HCT116 (cell line): ENCODE measurements around the gene CFAP74. TPM values are rescaled to one million over a fixed set of nuclear protein-coding genes. Genes with fewer than 3 reads are reported as not detected.

Experiments used
- ATAC-seq: fragments of 200-7000 bp; cut with Tn5 transposase; 2 replicates; pipeline ENCODE4 v1.9.1; 2020; ENCODE audit warnings: mild to moderate bottlenecking, moderate library complexity
- BruUV-seq: library from RNA; stranded (reverse); fragments of 400-500 nt; replicated peaks from 2 replicates; lab custom pipeline; 2021; lab: Mats Ljungman, UMichigan
- CTCF ChIA-PET: fragments of 300-600 bp; sonication (Branson Sonifier 250); formaldehyde crosslinking; loops from one replicate; lab custom pipeline; 2021; ENCODE audit warnings: antibody characterized with exemption; lab: Charles Lee
- POLR2A ChIA-PET: fragments of 300-600, 350-600 bp; sonication (Branson Sonifier 250); formaldehyde crosslinking; loops from one replicate; lab custom pipeline; 2021; ENCODE audit warnings: antibody characterized with exemption; lab: Charles Lee
- RAD21 ChIA-PET, 2 experiments: fragments of 300-600 bp; sonication (Branson Sonifier 250); formaldehyde crosslinking; loops; one replicate each; lab custom pipeline; 2023; ENCODE audit warnings: low total read pairs in 2 of 2; ENCODE audit not compliant: uncharacterized antibody in 2 of 2, unreplicated experiment in 2 of 2, low non-redundant PET in 1 of 2; lab: Charles Lee
- DNase-seq: peaks from one replicate; pipeline ENCODE4 v3.0.0-alpha.2; 2010; ENCODE audit warnings: low read depth, low spot score
- H2AFZ ChIP-seq: fragments of 200-600 bp; shearing (Covaris generic), sonication (generic); 2 replicates; pipeline ENCODE4 v1.6.1; 2017; ENCODE audit warnings: low read depth, mixed run types, mixed read lengths, antibody characterized with exemption, low read length; ENCODE audit not compliant: poor library complexity, severe bottlenecking
- H3K27ac ChIP-seq: 2 replicates; pipeline ENCODE4 v1.5.1; 2012; ENCODE audit warnings: low read depth, low read length
- H3K27me3 ChIP-seq: fragments of 200-600 bp; sonication (generic); 2 replicates; pipeline ENCODE4 v1.6.1; 2016; ENCODE audit warnings: mixed run types, low read length, mixed read lengths; ENCODE audit not compliant: insufficient read depth
- H3K36me3 ChIP-seq, 2 experiments: fragments of 200-500 bp in 1 of 2; fragments of 200-600 bp in 1 of 2; sonication (Bioruptor generic) in 1 of 2; sonication (generic) in 1 of 2; 2 replicates each; pipeline versions ENCODE4 v1.5.1 to v1.6.1; 2014 to 2016; ENCODE audit warnings: low read length in 2 of 2, inconsistent platforms in 1 of 2, mixed read lengths in 1 of 2, mixed run types in 1 of 2; ENCODE audit not compliant: insufficient read depth in 2 of 2, control insufficient read depth in 1 of 2
- H3K4me1 ChIP-seq, 2 experiments: fragments of 200-600 bp in 1 of 2; sonication (generic) in 1 of 2; 2 replicates each; pipeline versions ENCODE4 v1.5.1 to v1.6.1; 2012 to 2017; ENCODE audit warnings: low read length in 2 of 2, inconsistent platforms in 1 of 2, mild to moderate bottlenecking in 1 of 2, mixed read lengths in 1 of 2, mixed run types in 1 of 2, moderate library complexity in 1 of 2; ENCODE audit not compliant: insufficient read depth in 2 of 2, control insufficient read depth in 1 of 2
- H3K4me2 ChIP-seq: fragments of 200-600 bp; sonication (generic); 2 replicates; pipeline ENCODE4 v1.6.1; 2017; ENCODE audit warnings: mixed run types, low read length, mixed read lengths
- H3K4me3 ChIP-seq, 2 experiments: fragments of 200-600 bp in 1 of 2; sonication (generic) in 1 of 2; replicated peaks in 1 of 2; 2 replicates each; pipeline ENCODE4 v1.5.1; 2011 to 2016; ENCODE audit warnings: low read length in 2 of 2, control low read depth in 1 of 2, low read depth in 1 of 2, mild to moderate bottlenecking in 1 of 2, mixed read lengths in 1 of 2, mixed run types in 1 of 2
- H3K79me2 ChIP-seq: fragments of 200-600 bp; sonication (generic); 2 replicates; pipeline ENCODE4 v1.6.1; 2017; ENCODE audit warnings: mild to moderate bottlenecking, mixed run types, low read length, moderate library complexity, mixed read lengths; ENCODE audit not compliant: insufficient read depth
- H3K9ac ChIP-seq: fragments of 200-600 bp; sonication (generic); 2 replicates; pipeline ENCODE4 v1.6.1; 2016; ENCODE audit warnings: low read length, mixed read lengths
- H3K9me2 ChIP-seq: fragments of 200-600 bp; sonication (generic), shearing (Covaris generic); 2 replicates; pipeline ENCODE4 v1.6.1; 2017; ENCODE audit warnings: mixed run types, mild to moderate bottlenecking, moderate library complexity; ENCODE audit not compliant: insufficient read depth
- H3K9me3 ChIP-seq, 2 experiments: fragments of 200-500 bp in 1 of 2; fragments of 200-600 bp in 1 of 2; sonication (Bioruptor generic) in 1 of 2; sonication (generic) in 1 of 2; 2 replicates each; pipeline ENCODE4 v1.6.1; 2014 to 2017; ENCODE audit warnings: low read length in 2 of 2, mixed read lengths in 2 of 2, inconsistent platforms in 1 of 2, low read depth in 1 of 2, mild to moderate bottlenecking in 1 of 2, mixed run types in 1 of 2, moderate library complexity in 1 of 2; ENCODE audit not compliant: control insufficient read depth in 1 of 2, insufficient read depth in 1 of 2
- H4K20me1 ChIP-seq: fragments of 200-600 bp; sonication (generic), shearing (Covaris generic); 2 replicates; pipeline ENCODE4 v1.6.1; 2017; ENCODE audit warnings: mixed run types, mild to moderate bottlenecking, moderate library complexity; ENCODE audit not compliant: insufficient read depth
- ATF3 ChIP-seq: IDR thresholded peaks from 2 replicates; pipeline ENCODE4 v1.6.1; 2012
- CBX3 ChIP-seq: IDR thresholded peaks from 2 replicates; pipeline ENCODE4 v1.6.1; 2012; ENCODE audit warnings: low read depth
- CEBPB ChIP-seq: IDR thresholded peaks from 2 replicates; pipeline ENCODE4 v1.6.1; 2012; ENCODE audit warnings: low read depth
- EGR1 ChIP-seq: IDR thresholded peaks from 2 replicates; pipeline ENCODE4 v1.6.1; 2012; ENCODE audit warnings: low read depth
- EZH2 ChIP-seq: fragments of 200-600 bp; sonication (generic); IDR thresholded peaks from 2 replicates; pipeline ENCODE4 v1.6.1; 2017; ENCODE audit warnings: antibody characterized with exemption, mixed run types
- EZH2phosphoT487 ChIP-seq: fragments of 200-600 bp; IDR thresholded peaks from 2 replicates; pipeline ENCODE4 v1.6.1; 2018; ENCODE audit warnings: antibody characterized with exemption, borderline replicate concordance
- FOSL1 ChIP-seq: IDR thresholded peaks from 2 replicates; pipeline ENCODE4 v1.6.1; 2012; ENCODE audit warnings: low read depth
- JUND ChIP-seq: IDR thresholded peaks from 2 replicates; pipeline ENCODE4 v1.6.1; 2012
- MAX ChIP-seq: IDR thresholded peaks from 2 replicates; pipeline ENCODE4 v1.6.1; 2012
- POLR2A ChIP-seq: IDR thresholded peaks from 2 replicates; pipeline ENCODE4 v1.7.0; 2011; ENCODE audit warnings: borderline replicate concordance; ENCODE audit not compliant: insufficient read depth, insufficient read length; ENCODE audit errors: extremely low read depth
- REST ChIP-seq: IDR thresholded peaks from 2 replicates; pipeline ENCODE4 v1.6.1; 2012; ENCODE audit warnings: low read depth
- SP1 ChIP-seq: IDR thresholded peaks from 2 replicates; pipeline ENCODE4 v1.6.1; 2012; ENCODE audit warnings: low read depth
- SRF ChIP-seq: IDR thresholded peaks from 2 replicates; pipeline ENCODE4 v1.6.1; 2012; ENCODE audit warnings: low read depth
- TCF7L2 ChIP-seq: IDR thresholded peaks from 2 replicates; pipeline ENCODE4 v1.7.0; 2011; ENCODE audit warnings: borderline replicate concordance, inconsistent platforms; ENCODE audit not compliant: insufficient read depth, insufficient read length; ENCODE audit errors: extremely low read depth
- YY1 ChIP-seq: IDR thresholded peaks from 2 replicates; pipeline ENCODE4 v1.6.1; 2011; ENCODE audit warnings: low read length, low read depth, moderate library complexity, mild to moderate bottlenecking; ENCODE audit not compliant: insufficient replicate concordance; ENCODE audit errors: extremely low read depth
- ZBTB33 ChIP-seq: IDR thresholded peaks from 2 replicates; pipeline ENCODE4 v1.6.1; 2011; ENCODE audit warnings: mild to moderate bottlenecking, low read length, moderate library complexity; ENCODE audit not compliant: insufficient replicate concordance; ENCODE audit errors: extremely low read depth
- ZFX ChIP-seq: fragments of 450-650 bp; IDR thresholded peaks from 2 replicates; pipeline ENCODE4 v1.6.1; 2017
- ZNF274 ChIP-seq: fragments of 200-500 bp; sonication (Bioruptor generic); IDR thresholded peaks from 2 replicates; pipeline ENCODE4 v1.6.1; 2014; ENCODE audit warnings: mild to moderate bottlenecking, low read depth, low read length, inconsistent platforms
- intact Hi-C: fragments of 100-400 bp; cut with micrococcal nuclease; formaldehyde crosslinking; loops from 2 replicates; pipeline ENCODE4 v1.10.0; 2022
- total RNA-seq: library from RNA; stranded (reverse); gene quantifications from one replicate; pipeline ENCODE4 v1.2.1, GENCODE V29; 2021; ENCODE audit not compliant: unreplicated experiment

Gene CFAP74
- total RNA-seq, 1 experiment from 2014 or later = 4.9 TPM

- H3K27ac ChIP-seq = no peak overlapping the region
- POLR2A ChIA-PET = interaction anchor here (0.5 kb wide), 1 partner anchor 155 kb away, joined by 3 read pairs; no protein-coding TSS in a partner anchor
- no peaks in the 10 kb centered on the region for H4K20me1 ChIP-seq
- intact Hi-C loops = no loop called here
- no TSS peak for BruUV-seq
- H3K4me3 ChIP-seq = no peak overlapping the region
- no peak overlapping the region for H3K9ac ChIP-seq
- no peaks in the 10 kb centered on the region for H3K9me2 ChIP-seq
- no peak for ATAC-seq
- no peaks in the 10 kb centered on the region for H3K27me3 ChIP-seq
- RAD21 ChIA-PET = no interaction called here
- CTCF ChIA-PET = no interaction called here
- H3K36me3 ChIP-seq = no peaks in the 10 kb centered on the region
- no peak overlapping the region for H2AFZ ChIP-seq
- H3K79me2 ChIP-seq = no peaks in the 10 kb centered on the region
- H3K4me1 ChIP-seq = no peaks in the 10 kb centered on the region
- no peak overlapping the region for H3K4me2 ChIP-seq
- TF ChIP-seq MAX (no peak), SRF (no peak), CEBPB (no peak), EGR1 (no peak), POLR2A (no peak), ZBTB33 (no peak), JUND (no peak), CBX3 (no peak), ZNF274 (no peak), TCF7L2 (no peak), SP1 (no peak), ATF3 (no peak), EZH2phosphoT487 (no peak), YY1 (no peak), EZH2 (no peak), REST (no peak), FOSL1 (no peak), ZFX (no peak)
- TF ChIP-seq, all 23 proteins: peak for 0
- DNase-seq = no peak
- H3K9me3 ChIP-seq = no peaks in the 10 kb centered on the region
Observed at GRCh38 chr1:2038229-2038628, 34.6 kb upstream of the CFAP74 start.
